Measurements from ENCODE around the gene UNC13B. TPM values are rescaled to one million over a fixed set of nuclear protein-coding genes. Genes with fewer than 3 reads are reported as not detected.

UNC13B gene
- total RNA-seq, 1 experiment from 2014 or later: 49.5 TPM

- DNase-seq: no peak
- Histone ChIP-seq H3K27me3 (ENCODE audit: control insufficient read depth, insufficient read depth, low read length) (no peaks in the 10 kb centered on the region), H3K36me3 (replicated peaks; ENCODE audit: control insufficient read depth, insufficient read depth, low read length) (no peaks in the 10 kb centered on the region), H3K4me3 (ENCODE audit: insufficient read depth, low read depth, low read length) (no peak overlapping the region)
Measured at GRCh38 chr9:35267710-35268109, 105.9 kb downstream of the UNC13B start.

- H3K4me3 ChIP-seq (ENCODE audit: insufficient read depth, low read depth, low read length): no peak overlapping the region
- no peaks in the 10 kb centered on the region for H3K27me3 ChIP-seq (ENCODE audit: control insufficient read depth, insufficient read depth, low read length)
- no peaks in the 10 kb centered on the region for H3K36me3 ChIP-seq (replicated peaks; ENCODE audit: control insufficient read depth, insufficient read depth, low read length)
- no peak for DNase-seq
Measured at GRCh38 chr9:35269919-35270318, 108.1 kb downstream of the UNC13B start.

- H3K4me3 ChIP-seq (ENCODE audit: insufficient read depth, low read depth, low read length): no peak overlapping the region
- DNase-seq: no peak
- no peaks in the 10 kb centered on the region for H3K36me3 ChIP-seq (replicated peaks; ENCODE audit: control insufficient read depth, insufficient read depth, low read length)
- H3K27me3 ChIP-seq (ENCODE audit: control insufficient read depth, insufficient read depth, low read length): no peaks in the 10 kb centered on the region
Measured at GRCh38 chr9:35271637-35272036, 109.8 kb downstream of the UNC13B start.

GRCh38 chr9:35272989-35273388, 111.2 kb downstream of the UNC13B start:
- no peaks in the 10 kb centered on the region for H3K27me3 ChIP-seq (ENCODE audit: control insufficient read depth, insufficient read depth, low read length)
- no peaks in the 10 kb centered on the region for H3K36me3 ChIP-seq (replicated peaks; ENCODE audit: control insufficient read depth, insufficient read depth, low read length)
- no peak overlapping the region for H3K4me3 ChIP-seq (ENCODE audit: insufficient read depth, low read depth, low read length)
- no peak for DNase-seq

- DNase-seq: no peak
- H3K4me3 ChIP-seq (ENCODE audit: insufficient read depth, low read depth, low read length): no peak overlapping the region
- no peaks in the 10 kb centered on the region for H3K36me3 ChIP-seq (replicated peaks; ENCODE audit: control insufficient read depth, insufficient read depth, low read length)
- H3K27me3 ChIP-seq (ENCODE audit: control insufficient read depth, insufficient read depth, low read length): no peaks in the 10 kb centered on the region
Measured at GRCh38 chr9:35273591-35273990, 111.8 kb downstream of the UNC13B start.

- no peak for DNase-seq
- Histone ChIP-seq H3K27me3 (ENCODE audit: control insufficient read depth, insufficient read depth, low read length) (no peaks in the 10 kb centered on the region), H3K36me3 (replicated peaks; ENCODE audit: control insufficient read depth, insufficient read depth, low read length) (no peaks in the 10 kb centered on the region), H3K4me3 (ENCODE audit: insufficient read depth, low read depth, low read length) (no peak overlapping the region)
Measured at GRCh38 chr9:35274993-35275392, 113.2 kb downstream of the UNC13B start.

GRCh38 chr9:35277171-35277520, 115.3 kb downstream of the UNC13B start:
- Histone ChIP-seq H3K27me3 (ENCODE audit: control insufficient read depth, insufficient read depth, low read length) (no peaks in the 10 kb centered on the region), H3K36me3 (replicated peaks; ENCODE audit: control insufficient read depth, insufficient read depth, low read length) (no peaks in the 10 kb centered on the region), H3K4me3 (ENCODE audit: insufficient read depth, low read depth, low read length) (no peak overlapping the region)
- no peak for DNase-seq

GRCh38 chr9:35277628-35278359, 116.0 kb downstream of the UNC13B start:
- Histone ChIP-seq H3K4me3 (ENCODE audit: insufficient read depth, low read depth, low read length) (no peak overlapping the region), H3K27me3 (ENCODE audit: control insufficient read depth, insufficient read depth, low read length) (no peaks in the 10 kb centered on the region), H3K36me3 (replicated peaks; ENCODE audit: control insufficient read depth, insufficient read depth, low read length) (no peaks in the 10 kb centered on the region)
- no peak for DNase-seq

GRCh38 chr9:35279946-35280345, 118.1 kb downstream of the UNC13B start:
- DNase-seq: no peak
- Histone ChIP-seq H3K4me3 (ENCODE audit: insufficient read depth, low read depth, low read length) (no peak overlapping the region), H3K27me3 (ENCODE audit: control insufficient read depth, insufficient read depth, low read length) (no peaks in the 10 kb centered on the region), H3K36me3 (replicated peaks; ENCODE audit: control insufficient read depth, insufficient read depth, low read length) (no peaks in the 10 kb centered on the region)

GRCh38 chr9:35280399-35280798, 118.6 kb downstream of the UNC13B start:
- no peaks in the 10 kb centered on the region for H3K36me3 ChIP-seq (replicated peaks; ENCODE audit: control insufficient read depth, insufficient read depth, low read length)
- no peaks in the 10 kb centered on the region for H3K27me3 ChIP-seq (ENCODE audit: control insufficient read depth, insufficient read depth, low read length)
- H3K4me3 ChIP-seq (ENCODE audit: insufficient read depth, low read depth, low read length): no peak overlapping the region
- no peak for DNase-seq

GRCh38 chr9:35285731-35286130, 123.9 kb downstream of the UNC13B start:
- Histone ChIP-seq H3K4me3 (ENCODE audit: insufficient read depth, low read depth, low read length) (no peak overlapping the region), H3K36me3 (replicated peaks; ENCODE audit: control insufficient read depth, insufficient read depth, low read length) (no peaks in the 10 kb centered on the region), H3K27me3 (ENCODE audit: control insufficient read depth, insufficient read depth, low read length) (no peaks in the 10 kb centered on the region)
- no peak for DNase-seq

GRCh38 chr9:35286381-35286780, 124.6 kb downstream of the UNC13B start:
- Histone ChIP-seq H3K36me3 (replicated peaks; ENCODE audit: control insufficient read depth, insufficient read depth, low read length) (no peaks in the 10 kb centered on the region), H3K4me3 (ENCODE audit: insufficient read depth, low read depth, low read length) (no peak overlapping the region), H3K27me3 (ENCODE audit: control insufficient read depth, insufficient read depth, low read length) (no peaks in the 10 kb centered on the region)
- DNase-seq: no peak

GRCh38 chr9:35287987-35288632, 126.3 kb downstream of the UNC13B start:
- Histone ChIP-seq H3K27me3 (ENCODE audit: control insufficient read depth, insufficient read depth, low read length) (no peaks in the 10 kb centered on the region), H3K4me3 (ENCODE audit: insufficient read depth, low read depth, low read length) (no peak overlapping the region), H3K36me3 (replicated peaks; ENCODE audit: control insufficient read depth, insufficient read depth, low read length) (no peaks in the 10 kb centered on the region)
- no peak for DNase-seq

GRCh38 chr9:35288778-35289177, 127.0 kb downstream of the UNC13B start:
- Histone ChIP-seq H3K36me3 (replicated peaks; ENCODE audit: control insufficient read depth, insufficient read depth, low read length) (no peaks in the 10 kb centered on the region), H3K27me3 (ENCODE audit: control insufficient read depth, insufficient read depth, low read length) (no peaks in the 10 kb centered on the region), H3K4me3 (ENCODE audit: insufficient read depth, low read depth, low read length) (no peak overlapping the region)
- no peak for DNase-seq

GRCh38 chr9:35293376-35293964, 131.7 kb downstream of the UNC13B start:
- Histone ChIP-seq H3K36me3 (replicated peaks; ENCODE audit: control insufficient read depth, insufficient read depth, low read length) (no peaks in the 10 kb centered on the region), H3K27me3 (ENCODE audit: control insufficient read depth, insufficient read depth, low read length) (no peaks in the 10 kb centered on the region), H3K4me3 (ENCODE audit: insufficient read depth, low read depth, low read length) (no peak overlapping the region)
- DNase-seq: no peak
